SKM-1 treated with dmso at 0.1 percent for 144 hours (cell line): ENCODE data around the gene DNAJC3.
"Not testable (repeated sequence)": the region's sequence is repeated elsewhere in the genome, so short reads cannot be mapped to it uniquely, and the experiment has no call there.

ENCODE experiments used
- DNase-seq: peaks from one replicate; lab custom pipeline; 2025; ENCODE audit not compliant: unreplicated experiment; lab: John Stamatoyannopoulos, UW

DNAJC3 gene

GRCh38 chr13:95676762-95677563 lies at the start of gene DNAJC3:
Gene DNAJC3, plus strand, starts transcription at chr13:95677139. Its CDS starts 117 bp downstream, at chr13:95677256.
- DNase-seq: peak; percentile 97

GRCh38 chr13:95627590-95627989 lies 49.3 kb upstream of the DNAJC3 start:
- no peak for DNase-seq

- DNase-seq: no peak
Measured at GRCh38 chr13:95628488-95628887, 48.5 kb upstream of the DNAJC3 start.

- DNase-seq: no peak
Measured at GRCh38 chr13:95629071-95629470, 47.9 kb upstream of the DNAJC3 start.

GRCh38 chr13:95630593-95630992 lies 46.3 kb upstream of the DNAJC3 start:
- DNase-seq: no peak

- DNase-seq: no peak
Measured at GRCh38 chr13:95636853-95637252, 40.1 kb upstream of the DNAJC3 start.

GRCh38 chr13:95641291-95642027 lies 35.5 kb upstream of the DNAJC3 start:
- no peak for DNase-seq

- DNase-seq: no peak
Measured at GRCh38 chr13:95642028-95642621, 34.8 kb upstream of the DNAJC3 start.

- DNase-seq: no peak
Measured at GRCh38 chr13:95642999-95643398, 33.9 kb upstream of the DNAJC3 start.

- DNase-seq: peak; percentile 15
Measured at GRCh38 chr13:95643571-95643935, 33.4 kb upstream of the DNAJC3 start.

GRCh38 chr13:95643936-95644598 lies 32.9 kb upstream of the DNAJC3 start:
- no peak for DNase-seq

GRCh38 chr13:95644601-95645052 lies 32.3 kb upstream of the DNAJC3 start, which contains the start of gene DZIP1:
Gene DZIP1, minus strand, starts transcription at chr13:95644706. Its CDS starts 2,677 bp downstream, at chr13:95642029.
- DNase-seq: peak; percentile 62

GRCh38 chr13:95647321-95647720 lies 29.6 kb upstream of the DNAJC3 start:
- no peak for DNase-seq

GRCh38 chr13:95650696-95651095 lies 26.2 kb upstream of the DNAJC3 start:
- peak; percentile 36 for DNase-seq

GRCh38 chr13:95652244-95652764 lies 24.6 kb upstream of the DNAJC3 start:
- DNase-seq: no peak

- no peak for DNase-seq
Measured at GRCh38 chr13:95652821-95653220, 24.1 kb upstream of the DNAJC3 start.

- DNase-seq: no peak
Measured at GRCh38 chr13:95656386-95657015, 20.4 kb upstream of the DNAJC3 start.

GRCh38 chr13:95659500-95659899 lies 17.4 kb upstream of the DNAJC3 start:
- no peak for DNase-seq

GRCh38 chr13:95660981-95661581 lies 15.9 kb upstream of the DNAJC3 start:
- peak; percentile 16 for DNase-seq

GRCh38 chr13:95667235-95667634 lies 9.7 kb upstream of the DNAJC3 start:
- not testable (repeated sequence) for DNase-seq
